T follicular helper cell (primary cell): ENCODE results near the gene DUOX2.
"Not testable (repeated sequence)": the region's sequence is repeated elsewhere in the genome, so short reads cannot be mapped to it uniquely, and the experiment has no call there.

Experiments
- DNase-seq: peaks from one replicate; pipeline ENCODE4 v3.0.0-alpha.2; 2020; ENCODE audit warnings: low read depth

DUOX2 gene

GRCh38 chr15:45100884-45101625, 12.9 kb downstream of the DUOX2 start:
- DNase-seq = no peak

- DNase-seq = no peak
Observed at GRCh38 chr15:45099549-45100165, 14.3 kb downstream of the DUOX2 start.

GRCh38 chr15:45097466-45097865, 16.5 kb downstream of the DUOX2 start:
- no peak for DNase-seq

GRCh38 chr15:45095661-45096060, 18.3 kb downstream of the DUOX2 start:
- no peak for DNase-seq

- DNase-seq = no peak
Observed at GRCh38 chr15:45094358-45094730, 19.6 kb downstream of the DUOX2 start.

- no peak for DNase-seq
Observed at GRCh38 chr15:45093622-45094357, 20.2 kb downstream of the DUOX2 start.

GRCh38 chr15:45093013-45093412, 21.0 kb downstream of the DUOX2 start:
- DNase-seq = no peak

GRCh38 chr15:45091576-45091975, 22.4 kb downstream of the DUOX2 start:
- no peak for DNase-seq

GRCh38 chr15:45091161-45091560, 22.8 kb downstream of the DUOX2 start:
- DNase-seq = no peak

- DNase-seq = no peak
Observed at GRCh38 chr15:45089712-45090373, 24.1 kb downstream of the DUOX2 start.

GRCh38 chr15:45088801-45089711, 24.9 kb downstream of the DUOX2 start:
- DNase-seq = no peak

- no peak for DNase-seq
Observed at GRCh38 chr15:45087513-45087912, 26.5 kb downstream of the DUOX2 start.

GRCh38 chr15:45084163-45084562, 29.8 kb downstream of the DUOX2 start:
- DNase-seq = no peak

GRCh38 chr15:45083223-45083622, 30.7 kb downstream of the DUOX2 start:
- DNase-seq = no peak

- not testable (repeated sequence) for DNase-seq
Observed at GRCh38 chr15:45082412-45082811, 31.6 kb downstream of the DUOX2 start.

GRCh38 chr15:45080593-45080992, 33.4 kb downstream of the DUOX2 start:
- not testable (repeated sequence) for DNase-seq

GRCh38 chr15:45079628-45080246, 34.2 kb downstream of the DUOX2 start:
- not testable (repeated sequence) for DNase-seq

- not testable (repeated sequence) for DNase-seq
Observed at GRCh38 chr15:45079201-45079600, 34.8 kb downstream of the DUOX2 start.

- not testable (repeated sequence) for DNase-seq
Observed at GRCh38 chr15:45077391-45077790, 36.6 kb downstream of the DUOX2 start.

GRCh38 chr15:45075440-45076320, 38.3 kb downstream of the DUOX2 start:
- not testable (repeated sequence) for DNase-seq
